Ovary (tissue), 3 donors: ENCODE measurements around the gene NSL1.

Experiments
- EP300 ChIP-seq: sonication (generic); formaldehyde crosslinking; IDR thresholded peaks from one replicate; pipeline ENCODE4 v1.6.1; 2017; ENCODE audit warnings: antibody characterized with exemption
- POLR2A ChIP-seq: fragments of 450-650 bp; IDR thresholded peaks from one replicate; pipeline ENCODE4 v1.6.1; 2017; ENCODE audit warnings: antibody characterized with exemption, mild to moderate bottlenecking, moderate library complexity
- TF ChIP-seq, protein P1 (sequence below), 3 donors: fragments of 450-650 bp in 2 of 3; fragments of 200-600 bp in 1 of 3; IDR thresholded peaks; one replicate each; pipeline versions ENCODE4 v1.5.1 to v1.8.0; 2016 to 2022; ENCODE audit warnings: antibody characterized with exemption in 3 of 3, mild to moderate bottlenecking in 1 of 3
- donor health status: DM: no; HTN: no; CAD: no.

DNA sequence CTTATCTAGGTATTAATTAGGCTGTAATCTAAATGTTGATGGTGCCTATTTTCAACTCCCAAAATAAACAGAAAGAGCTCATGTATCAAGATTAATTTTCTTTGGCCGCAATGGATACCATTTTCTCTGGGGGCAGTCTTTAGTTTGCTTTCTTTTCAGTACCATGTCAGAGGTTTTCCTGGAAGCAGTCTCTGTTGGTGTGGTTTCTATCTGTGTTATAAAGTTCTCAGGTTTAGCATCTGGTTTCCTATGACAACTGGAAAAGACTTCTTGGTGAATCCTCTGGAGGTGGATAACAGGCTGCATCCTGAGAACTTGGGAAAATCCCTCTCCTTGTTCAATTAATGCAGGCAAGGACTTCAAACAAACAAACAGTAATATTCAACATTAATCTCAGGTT is 53.2 kb downstream of the NSL1 start:
- no peak for TF ChIP-seq POLR2A
- TF ChIP-seq, protein P1, sequence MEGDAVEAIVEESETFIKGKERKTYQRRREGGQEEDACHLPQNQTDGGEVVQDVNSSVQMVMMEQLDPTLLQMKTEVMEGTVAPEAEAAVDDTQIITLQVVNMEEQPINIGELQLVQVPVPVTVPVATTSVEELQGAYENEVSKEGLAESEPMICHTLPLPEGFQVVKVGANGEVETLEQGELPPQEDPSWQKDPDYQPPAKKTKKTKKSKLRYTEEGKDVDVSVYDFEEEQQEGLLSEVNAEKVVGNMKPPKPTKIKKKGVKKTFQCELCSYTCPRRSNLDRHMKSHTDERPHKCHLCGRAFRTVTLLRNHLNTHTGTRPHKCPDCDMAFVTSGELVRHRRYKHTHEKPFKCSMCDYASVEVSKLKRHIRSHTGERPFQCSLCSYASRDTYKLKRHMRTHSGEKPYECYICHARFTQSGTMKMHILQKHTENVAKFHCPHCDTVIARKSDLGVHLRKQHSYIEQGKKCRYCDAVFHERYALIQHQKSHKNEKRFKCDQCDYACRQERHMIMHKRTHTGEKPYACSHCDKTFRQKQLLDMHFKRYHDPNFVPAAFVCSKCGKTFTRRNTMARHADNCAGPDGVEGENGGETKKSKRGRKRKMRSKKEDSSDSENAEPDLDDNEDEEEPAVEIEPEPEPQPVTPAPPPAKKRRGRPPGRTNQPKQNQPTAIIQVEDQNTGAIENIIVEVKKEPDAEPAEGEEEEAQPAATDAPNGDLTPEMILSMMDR (IDR thresholded peaks at IDR 0.05): no peak
- TF ChIP-seq EP300: no peak
